Kidney (tissue), 14 donors: Measurements from ENCODE around the gene ABTB2. TPM values are rescaled to one million over a fixed set of nuclear protein-coding genes. Genes with fewer than 3 reads are reported as not detected.

ENCODE experiments used
- DNase-seq, 5 donors: peaks; one replicate each; pipeline ENCODE4 v3.0.0-alpha.2; 2013 to 2020
- FAIRE-seq: peaks from 2 replicates; lab custom pipeline; 2012; peaks lifted over from hg19 to GRCh38; lab: Jason Lieb, UNC
- H3K27ac ChIP-seq, 2 donors: one replicate each; pipeline ENCODE4 v1.7.0; 2013; ENCODE audit warnings: low read depth in 2 of 2, low read length in 2 of 2, inconsistent platforms in 1 of 2
- H3K27me3 ChIP-seq: one replicate; pipeline ENCODE4 v1.7.1; 2013; ENCODE audit warnings: low read length, inconsistent platforms; ENCODE audit not compliant: control insufficient read depth, insufficient read depth
- H3K36me3 ChIP-seq, 3 donors: one replicate each; pipeline versions ENCODE4 v1.7.0 to v1.7.1; 2013; ENCODE audit warnings: low read length in 3 of 3, control low read depth in 1 of 3, inconsistent platforms in 1 of 3; ENCODE audit not compliant: insufficient read depth in 3 of 3, control insufficient read depth in 2 of 3
- H3K4me1 ChIP-seq, 3 donors: one replicate each; pipeline versions ENCODE4 v1.7.0 to v1.7.1; 2013; ENCODE audit warnings: low read length in 3 of 3, inconsistent platforms in 1 of 3, low read depth in 1 of 3; ENCODE audit not compliant: control insufficient read depth in 2 of 3, insufficient read depth in 2 of 3
- H3K4me3 ChIP-seq, 3 donors: one replicate each; pipeline versions ENCODE4 v1.7.0 to v1.8.1; 2013; ENCODE audit warnings: low read length in 3 of 3, control low read depth in 1 of 3, inconsistent platforms in 1 of 3
- H3K9ac ChIP-seq, 3 donors: one replicate each; pipeline versions ENCODE4 v1.7.0 to v1.7.1; 2013; ENCODE audit warnings: low read length in 3 of 3, control low read depth in 1 of 3, inconsistent platforms in 1 of 3
- H3K9me3 ChIP-seq, 3 donors: one replicate each; pipeline versions ENCODE4 v1.7.0 to v1.7.1; 2013; ENCODE audit warnings: low read length in 3 of 3, control low read depth in 1 of 3, inconsistent platforms in 1 of 3; ENCODE audit not compliant: control insufficient read depth in 2 of 3, insufficient read depth in 1 of 3
- CTCF ChIP-seq: IDR thresholded peaks from 3 replicates; pipeline ENCODE4 v1.5.1; 2012; ENCODE audit warnings: mild to moderate bottlenecking, moderate library complexity, borderline replicate concordance; ENCODE audit not compliant: insufficient read depth; ENCODE audit errors: extremely low read depth
- intact Hi-C: fragments of 100-400 bp; cut with DNase I; formaldehyde crosslinking; loops from one replicate; pipeline ENCODE4 v1.11.1; 2022
- polyA plus RNA-seq: library from polyadenylated mRNA; stranded (reverse); fragments of 350-450 nt; fragmentation: Illumina TruSeq; extraction: RNeasy Lipid Tissue Mini Kit (QIAGEN cat#74804); gene quantifications from one replicate; pipeline ENCODE4 v1.2.3, GENCODE V29; 2014; ENCODE audit warnings: low read depth, low replicate concordance; ENCODE audit not compliant: insufficient read depth
- total RNA-seq: library from RNA; stranded (reverse); fragmentation: NEBNext Ultra II Directional; extraction: Animal tissue kit (Norgen Biotek cat#: 25700); gene quantifications from one replicate; pipeline ENCODE4 v1.2.1, GENCODE V29; 2021
- donor health status: control.
- donor health status: control.
- donor health status: control.
- donor health status: control.
- donor health status: control.
- donor health status: DM: yes; HTN: yes; CAD: no.
- donor health status: Normal renal cell carcinoma (clear cell type).

The ABTB2 gene
- total and polyA plus RNA-seq, 2 donors from 2014 or later: 7.6 to 22.1 TPM

GRCh38 chr11:34264303-34265110 lies 93.3 kb downstream of the ABTB2 start:
- H3K4me1 ChIP-seq: peaks cover 2 to 9% (median 3%) of the 10 kb centered on the region in 3 donors
- FAIRE-seq (no peak), DNase-seq (peak in 1 of 5 donors; percentile 34)
- H3K9ac ChIP-seq: no peak overlapping the region
- H3K4me3 ChIP-seq: no peak overlapping the region
- no peaks in the 10 kb centered on the region for H3K9me3 ChIP-seq
- intact Hi-C loops: no loop called here
- no peak for TF ChIP-seq CTCF
- no peaks in the 10 kb centered on the region for H3K27me3 ChIP-seq
- H3K27ac ChIP-seq: peak overlapping the region; percentile 32 to 56
- no peaks in the 10 kb centered on the region for H3K36me3 ChIP-seq

DNA sequence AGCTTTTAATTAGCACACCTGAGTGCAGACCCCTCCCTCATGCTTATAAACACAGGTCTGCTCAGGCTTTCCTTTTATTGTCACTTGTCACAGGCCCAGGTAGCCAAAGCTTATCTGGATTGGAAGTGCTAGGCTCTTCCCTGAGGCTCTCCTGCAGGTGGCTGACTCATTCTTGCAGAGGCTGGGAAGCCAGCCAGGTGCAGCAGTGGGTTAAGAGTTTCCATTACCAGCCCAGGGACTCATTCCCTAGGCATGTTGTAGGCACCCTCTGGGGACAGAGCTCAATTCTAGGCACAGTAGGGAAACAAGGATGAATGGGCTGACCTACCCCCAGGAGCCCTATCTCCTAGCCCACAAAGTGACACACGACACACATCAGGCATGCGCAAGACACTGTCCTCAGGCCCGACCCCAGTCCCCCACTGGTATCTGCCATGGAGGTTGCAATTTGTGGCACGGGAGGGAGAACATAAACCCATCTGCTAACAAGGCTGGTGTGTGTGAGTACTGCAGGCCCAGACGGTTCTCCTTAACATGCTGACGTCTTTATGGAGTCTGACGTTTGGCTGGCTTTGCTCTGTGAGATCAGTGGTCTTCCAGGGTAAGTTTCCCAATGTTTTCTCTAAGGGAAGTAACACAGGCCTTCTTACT lies 94.2 kb downstream of the ABTB2 start:
- no peak overlapping the region for H3K9ac ChIP-seq
- peak in 4 of 5 donors; percentile 52 to 86 (median 66) for DNase-seq
- no peak overlapping the region for H3K4me3 ChIP-seq
- no peak for TF ChIP-seq CTCF
- H3K4me1 ChIP-seq: peaks cover 2 to 12% (median 3%) of the 10 kb centered on the region in 3 donors
- H3K27me3 ChIP-seq: no peaks in the 10 kb centered on the region
- H3K36me3 ChIP-seq: no peaks in the 10 kb centered on the region
- H3K9me3 ChIP-seq: no peaks in the 10 kb centered on the region
- intact Hi-C loops: no loop called here
- FAIRE-seq: no peak
- peak overlapping the region; percentile 32 to 56 for H3K27ac ChIP-seq

- intact Hi-C loops: no loop called here
- no peak for DNase-seq
- H3K27me3 ChIP-seq: no peaks in the 10 kb centered on the region
- H3K27ac ChIP-seq: peak overlapping the region in 1 of 2 donors; percentile 11
- H3K4me1 ChIP-seq: peaks cover 2 to 12% (median 3%) of the 10 kb centered on the region in 3 donors
- FAIRE-seq: no peak
- H3K4me3 ChIP-seq: no peak overlapping the region
- no peak for TF ChIP-seq CTCF
- no peak overlapping the region for H3K9ac ChIP-seq
- H3K36me3 ChIP-seq: no peaks in the 10 kb centered on the region
- H3K9me3 ChIP-seq: no peaks in the 10 kb centered on the region
Observed at GRCh38 chr11:34262531-34263081, 95.2 kb downstream of the ABTB2 start.
